GM21423 (cell line): ENCODE measurements around the gene SH3RF3.
A peak's percentile ranks its signal among the peaks of the same experiment; 100 is the strongest.

Source experiments
- ATAC-seq: cut with Tn5 transposase; IDR thresholded peaks from one replicate; pipeline ENCODE4 v1.9.1; 2021; ENCODE audit warnings: mild to moderate bottlenecking, moderate library complexity; ENCODE audit not compliant: unreplicated experiment

Gene SH3RF3

DNA sequence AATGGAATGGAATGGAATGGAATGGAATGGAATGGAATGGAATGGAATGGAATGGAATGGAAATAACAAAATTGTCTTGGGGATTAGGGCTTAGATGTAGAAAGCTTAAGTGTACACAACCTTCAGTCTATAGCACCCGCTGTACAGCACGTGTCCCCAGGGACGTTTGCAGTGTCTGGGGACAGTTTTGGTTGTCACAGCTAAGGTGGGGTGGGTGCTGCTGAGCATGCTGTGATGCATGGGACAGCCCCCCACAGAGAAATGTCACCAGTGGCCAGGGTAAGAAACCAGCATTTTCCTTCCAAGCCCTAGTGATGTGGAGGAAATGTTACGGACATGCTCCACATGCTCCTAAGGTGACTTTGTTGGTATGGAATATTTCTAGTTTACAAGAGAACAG, 70.8 kb downstream of the SH3RF3 start:
- ATAC-seq, result no peak

GRCh38 chr2:109200616-109201464, 71.8 kb downstream of the SH3RF3 start:
- no peak for ATAC-seq

DNA sequence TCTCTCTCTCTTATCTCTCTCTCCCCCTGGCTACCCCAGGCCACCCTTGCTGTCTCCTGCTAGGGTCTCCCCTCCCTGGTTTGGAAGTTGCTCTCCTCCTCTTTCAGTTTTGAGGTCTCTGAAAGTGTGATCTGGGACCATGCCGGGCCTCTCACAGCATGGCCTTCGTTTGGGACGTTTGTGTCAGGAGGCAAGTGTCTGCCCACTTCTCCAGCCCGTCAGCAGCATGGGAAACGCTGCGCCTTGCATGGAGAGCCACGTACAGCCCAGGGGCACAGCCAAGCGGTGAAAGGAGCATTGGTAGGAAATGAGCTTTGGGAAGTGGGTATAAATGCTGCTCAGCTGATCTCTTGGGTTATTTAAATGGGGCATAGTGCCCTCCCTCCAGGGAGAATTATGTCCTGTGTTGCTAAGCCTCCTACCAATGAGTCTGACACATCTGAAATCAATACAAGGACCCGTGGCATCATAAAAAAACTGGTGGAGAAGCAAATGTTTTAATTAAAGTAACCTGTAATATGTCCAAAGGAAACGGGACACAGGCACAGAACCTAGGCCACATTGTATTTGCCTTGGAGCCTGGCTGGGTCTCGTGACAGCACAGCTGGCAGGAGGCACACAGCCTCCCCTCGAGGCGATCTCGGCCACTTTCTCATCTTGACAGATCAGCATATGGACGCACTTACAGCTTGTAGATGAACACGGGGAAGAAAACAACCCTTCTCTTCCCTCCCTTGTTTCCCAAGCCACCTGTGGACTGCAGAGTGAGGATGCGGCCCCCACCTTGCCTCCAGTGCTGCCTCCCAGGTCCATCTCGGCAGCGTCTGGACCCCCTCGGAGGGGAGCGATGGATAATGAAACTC, 72.7 kb downstream of the SH3RF3 start:
- ATAC-seq, result no peak

GRCh38 chr2:109202486-109202885, 73.5 kb downstream of the SH3RF3 start:
- no peak for ATAC-seq

GRCh38 chr2:109203246-109204011, 74.4 kb downstream of the SH3RF3 start:
- no peak for ATAC-seq

DNA sequence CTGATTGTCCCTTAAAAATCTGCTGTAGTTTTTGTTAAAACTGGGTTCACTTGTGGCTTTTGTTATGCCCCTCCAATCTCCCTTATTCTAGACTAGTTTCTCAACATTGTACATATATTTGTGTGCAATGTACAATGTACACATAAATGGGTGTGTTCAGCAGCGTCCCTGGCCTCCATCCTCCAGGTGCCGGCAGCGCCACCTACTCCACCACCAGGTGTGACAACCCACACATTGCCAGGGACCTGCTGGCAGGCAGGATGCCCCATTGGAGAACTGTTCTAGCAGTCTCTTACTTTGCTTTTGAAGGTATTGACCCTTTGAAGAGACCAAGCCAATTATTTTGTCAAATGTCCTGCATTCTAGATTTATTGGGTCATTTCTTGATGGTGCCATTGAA, 75.4 kb downstream of the SH3RF3 start:
- ATAC-seq, result no peak

GRCh38 chr2:109205447-109205846, 76.4 kb downstream of the SH3RF3 start:
- no peak for ATAC-seq

DNA sequence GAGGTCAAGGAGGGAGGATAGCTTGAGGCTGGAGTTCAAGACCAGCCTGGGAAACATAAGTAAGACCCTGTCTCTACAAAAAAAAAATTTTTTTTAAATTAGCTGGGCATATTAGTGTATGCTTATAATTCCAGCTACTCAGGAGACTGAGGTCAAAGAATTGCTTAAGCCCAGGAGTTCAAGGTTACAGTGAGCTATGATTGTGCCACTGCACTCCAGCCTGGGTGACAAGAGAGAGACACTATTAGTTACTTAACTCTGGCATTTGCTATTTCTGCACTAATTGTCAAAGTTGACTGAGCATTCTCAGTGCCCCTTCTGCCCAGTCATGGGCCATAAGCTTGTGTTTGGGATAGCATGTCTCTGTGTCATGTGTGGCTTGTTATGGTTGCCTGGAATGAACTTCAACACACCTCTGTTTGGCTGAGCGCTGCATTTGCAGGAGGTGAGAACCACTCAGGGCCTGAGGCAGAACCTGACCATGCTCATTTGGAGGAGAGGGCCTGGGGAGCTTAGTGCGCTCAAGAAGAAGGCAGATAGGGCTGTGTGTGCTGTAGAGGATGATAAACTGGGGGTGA, 77.7 kb downstream of the SH3RF3 start:
- ATAC-seq, result no peak

DNA sequence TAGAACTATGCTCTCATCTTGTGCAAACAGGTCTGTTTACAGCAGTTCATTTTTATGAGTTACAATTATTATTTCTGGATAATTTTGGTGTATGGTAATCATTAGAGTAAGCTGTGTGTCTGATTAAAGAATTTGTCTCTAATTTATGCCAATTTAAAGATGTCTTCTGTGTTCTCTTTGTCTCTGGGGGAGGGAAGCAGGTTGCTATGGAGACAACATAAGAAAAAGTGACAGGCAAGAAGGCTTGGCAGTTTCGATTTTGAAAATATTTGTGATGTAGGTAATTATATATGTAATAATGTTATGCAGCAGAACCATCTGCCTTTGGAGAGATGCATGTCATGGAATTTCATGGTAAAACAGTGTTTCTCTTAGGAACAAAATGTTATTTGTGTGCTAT, 78.2 kb downstream of the SH3RF3 start:
- ATAC-seq, result no peak

GRCh38 chr2:109208071-109208950, 79.3 kb downstream of the SH3RF3 start:
- no peak for ATAC-seq

DNA sequence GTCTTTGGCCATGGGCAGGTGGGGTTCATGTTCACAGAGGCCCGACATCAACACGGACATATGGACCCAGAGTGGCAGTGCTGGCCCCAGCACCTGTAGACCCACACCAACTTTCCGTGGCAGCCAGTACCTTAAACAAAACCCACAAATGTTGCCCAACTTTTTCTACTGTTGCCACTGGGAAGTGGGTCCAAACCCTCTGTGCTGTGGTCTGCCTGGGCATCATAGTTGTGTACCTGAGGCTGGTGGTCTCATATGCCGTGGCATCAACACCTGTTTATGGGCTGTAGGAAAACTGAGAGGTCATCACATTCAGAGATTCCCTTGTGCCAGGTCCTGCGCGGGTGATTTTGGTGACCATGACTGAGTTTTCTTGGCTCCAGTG, 79.9 kb downstream of the SH3RF3 start:
- no peak for ATAC-seq

GRCh38 chr2:109209412-109209811, 80.4 kb downstream of the SH3RF3 start:
- ATAC-seq, result no peak

DNA sequence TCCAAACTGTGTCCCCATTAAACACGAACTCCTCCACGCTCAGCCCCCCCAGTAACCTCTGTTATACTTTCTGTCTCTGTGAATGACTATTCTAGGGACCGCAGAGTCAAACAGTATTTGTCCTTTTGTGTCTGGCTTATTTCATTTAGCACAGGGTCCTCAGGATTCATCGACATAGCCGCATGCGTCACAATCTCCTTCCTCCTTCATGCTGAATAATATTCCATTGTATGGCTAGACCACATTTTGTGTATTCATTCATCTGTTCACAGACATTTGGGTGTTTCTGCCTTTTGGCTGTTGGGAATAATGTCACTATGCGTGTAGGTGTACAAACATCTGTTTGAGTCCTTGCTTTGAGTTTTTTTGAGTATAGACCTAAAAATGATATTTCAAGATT, 80.9 kb downstream of the SH3RF3 start:
- ATAC-seq, result no peak

- ATAC-seq, result no peak
Observed at GRCh38 chr2:109210431-109211200, 81.6 kb downstream of the SH3RF3 start.

DNA sequence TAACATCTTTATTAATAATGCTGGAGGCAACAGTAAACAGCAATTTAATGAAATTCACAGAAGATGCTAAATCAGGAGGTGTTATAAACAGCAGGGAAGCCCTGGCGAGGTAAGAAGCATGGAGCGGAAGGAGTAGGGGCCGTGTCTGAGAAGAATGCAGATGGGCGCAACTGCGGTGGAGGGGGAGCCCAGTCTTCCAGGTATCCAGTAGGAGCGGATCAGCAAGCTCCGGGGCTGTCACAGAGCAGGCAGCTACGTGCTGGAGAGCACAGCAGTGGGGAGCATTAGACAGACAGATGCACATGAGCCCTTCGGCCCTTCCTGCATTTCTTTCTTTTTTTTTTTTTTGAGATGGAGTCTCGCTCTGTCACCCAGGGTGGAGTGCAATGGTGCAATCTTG, 82.3 kb downstream of the SH3RF3 start:
- ATAC-seq, result no peak

DNA sequence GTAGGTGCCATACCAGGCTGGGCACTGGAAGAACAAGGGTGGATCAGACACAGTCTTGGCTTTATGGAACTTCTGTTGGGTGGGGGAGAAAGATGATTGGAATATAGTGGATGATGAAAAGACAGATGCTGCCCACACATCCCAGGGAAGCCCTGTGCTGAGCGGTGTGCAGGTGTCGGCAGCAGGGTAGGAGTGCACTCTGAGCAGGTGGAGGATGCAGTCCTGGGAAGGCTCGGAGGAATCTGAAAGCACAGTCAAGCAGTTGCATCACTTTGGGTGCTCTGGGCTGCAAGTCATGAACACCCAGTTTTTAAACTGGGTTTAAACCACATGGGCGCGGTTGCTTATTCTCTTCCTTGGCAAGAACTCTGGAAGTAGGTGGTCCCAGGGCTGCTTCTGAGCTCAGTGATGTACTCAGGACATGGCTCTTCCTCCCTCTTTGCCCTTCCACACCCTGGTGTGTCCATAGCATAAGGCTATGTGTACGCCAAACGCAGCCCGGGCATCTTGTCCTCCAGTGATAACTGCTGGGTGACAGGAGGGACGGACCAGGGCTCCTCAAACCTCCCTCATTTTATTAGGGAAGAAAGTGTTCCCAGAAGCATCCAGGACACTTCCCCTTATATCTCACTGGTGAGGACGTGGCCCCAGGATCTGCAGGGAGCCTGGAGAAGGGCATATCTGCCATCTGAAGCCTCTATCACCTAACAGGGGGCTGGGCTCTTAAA, 84.0 kb downstream of the SH3RF3 start:
- ATAC-seq, result no peak

- ATAC-seq, result peak; percentile 52
Observed at GRCh38 chr2:109213646-109214433, 84.8 kb downstream of the SH3RF3 start.
